A549 (cell line): Measurements from ENCODE around the gene IPP.

Source experiments
- CHD4 ChIP-seq: fragments of 200-600 bp; sonication (generic); IDR thresholded peaks from 2 replicates; pipeline ENCODE4 v1.6.1; 2016; ENCODE audit warnings: antibody characterized with exemption, mild to moderate bottlenecking, borderline replicate concordance
- CTCF ChIP-seq: fragments of >200 bp; sonication (Bioruptor Twin); formaldehyde crosslinking; IDR thresholded peaks from 3 replicates; pipeline ENCODE4 v1.5.1; 2016
- EP300 ChIP-seq, 2 experiments: fragments of >200 bp; sonication (Bioruptor Twin); formaldehyde crosslinking; IDR thresholded peaks; 2 replicates in 1 of 2; 3 replicates in 1 of 2; pipeline ENCODE4 v1.6.1; 2016 to 2017
- JUN ChIP-seq, 2 experiments: fragments of >200 bp; sonication (Bioruptor Twin); formaldehyde crosslinking; IDR thresholded peaks; 2 replicates in 1 of 2; 3 replicates in 1 of 2; pipeline ENCODE4 v1.6.1; 2016 to 2017
- MYC ChIP-seq: IDR thresholded peaks from 2 replicates; pipeline ENCODE4 v1.6.1; 2012; ENCODE audit warnings: mild to moderate bottlenecking, inconsistent platforms, low read length, improper control_type of control experiment, borderline replicate concordance
- POLR2A ChIP-seq: IDR thresholded peaks from 2 replicates; pipeline ENCODE4 v1.6.1; 2012; ENCODE audit warnings: mild to moderate bottlenecking, low read length
- ZSCAN20 ChIP-seq: fragments of 250-450 bp; sonication (Bioruptor Pico); IDR thresholded peaks from 2 replicates; pipeline ENCODE4 v1.8.0; 2022; ENCODE audit warnings: mild to moderate bottlenecking, moderate library complexity

GRCh38 chr1:45686288-45687013 lies 64.0 kb downstream of the IPP start, which contains the start of gene GPBP1L1:
- TF ChIP-seq EP300 (IDR thresholded peaks at IDR 0.05) (no peak), POLR2A (peak; percentile 29; the same call in 1 of the 2 replicates), CTCF (no peak), CHD4 (no peak), ZSCAN20 (CRISPR knock-in tag) (no peak), JUN (IDR thresholded peaks at IDR 0.05) (peak in 1 of 2 experiments; percentile 45; a peak in 3 of 5 replicates), MYC (no peak)
